IMR-90 (cell line): ENCODE results near the gene CHM. TPM values are rescaled to one million over a fixed set of nuclear protein-coding genes. Genes with fewer than 3 reads are reported as not detected.

Experiments used
- ATAC-seq: fragments of 200-7000 bp; cut with Tn5 transposase; 2 replicates; pipeline ENCODE4 v1.9.1; 2020; ENCODE audit warnings: low read depth, mild to moderate bottlenecking, moderate library complexity
- BruUV-seq: library from RNA; stranded (reverse); fragments of 400-500 nt; replicated peaks from 2 replicates; lab custom pipeline; 2021; lab: Mats Ljungman, UMichigan
- CTCF ChIA-PET: fragments of 300-600 bp; formaldehyde crosslinking; extraction: SDS; loops from one replicate; lab custom pipeline; 2021; ENCODE audit warnings: antibody characterized with exemption; lab: Yijun Ruan, JAX
- POLR2A ChIA-PET: fragments of 300-600 bp; sonication (Branson Sonifier 250); formaldehyde crosslinking; loops from one replicate; lab custom pipeline; 2022; ENCODE audit warnings: antibody characterized with exemption; ENCODE audit not compliant: unreplicated experiment; lab: Charles Lee
- DNase-seq: peaks from one replicate; pipeline ENCODE4 v3.0.0; 2013
- H2AFZ ChIP-seq: replicated peaks from 2 replicates; pipeline ENCODE3; 2013; ENCODE audit warnings: low read length, mild to moderate bottlenecking; ENCODE audit not compliant: poor library complexity
- H2AK5ac ChIP-seq: 2 replicates; pipeline ENCODE4 v1.6.1; 2013; ENCODE audit warnings: low read depth, low read length, inconsistent platforms
- H2AK9ac ChIP-seq: replicated peaks from 2 replicates; pipeline ENCODE3; 2013; ENCODE audit warnings: mild to moderate bottlenecking, low read depth, low read length, moderate library complexity; ENCODE audit not compliant: poor library complexity
- H2BK120ac ChIP-seq: 2 replicates; pipeline ENCODE4 v1.6.1; 2013; ENCODE audit warnings: low read depth, low read length, inconsistent platforms
- H2BK15ac ChIP-seq: 3 replicates; pipeline ENCODE4 v1.6.1; 2013; ENCODE audit warnings: low read depth, low read length, inconsistent platforms
- H2BK20ac ChIP-seq: 2 replicates; pipeline ENCODE4 v1.6.1; 2013; ENCODE audit warnings: low read depth, mild to moderate bottlenecking, inconsistent platforms, low read length, moderate library complexity
- H2BK5ac ChIP-seq: 2 replicates; pipeline ENCODE4 v1.6.1; 2013; ENCODE audit warnings: mild to moderate bottlenecking, low read depth, low read length, inconsistent platforms; ENCODE audit not compliant: poor library complexity, severe bottlenecking
- H3K14ac ChIP-seq: replicated peaks from 2 replicates; pipeline ENCODE4 v1.6.1; 2013; ENCODE audit warnings: low read depth, low read length, inconsistent platforms
- H3K18ac ChIP-seq: 2 replicates; pipeline ENCODE4 v1.6.1; 2013; ENCODE audit warnings: low read depth, low read length, control low read depth
- H3K23ac ChIP-seq: 2 replicates; pipeline ENCODE4 v1.6.1; 2013; ENCODE audit warnings: low read depth, low read length, inconsistent platforms
- H3K27ac ChIP-seq: 2 replicates; pipeline ENCODE4 v1.5.1; 2013; ENCODE audit warnings: mild to moderate bottlenecking, control low read depth, low read length; ENCODE audit not compliant: insufficient read depth
- H3K27me3 ChIP-seq: 2 replicates; pipeline ENCODE4 v1.6.1; 2013; ENCODE audit warnings: low read length; ENCODE audit not compliant: control insufficient read depth, insufficient read depth
- H3K36me3 ChIP-seq: 2 replicates; pipeline ENCODE4 v1.6.1; 2013; ENCODE audit warnings: low read length, mixed read lengths; ENCODE audit not compliant: control insufficient read depth, insufficient read depth
- H3K4ac ChIP-seq: 2 replicates; pipeline ENCODE4 v1.6.1; 2013; ENCODE audit warnings: low read depth, low read length, inconsistent platforms
- H3K4me1 ChIP-seq: 2 replicates; pipeline ENCODE4 v1.6.1; 2013; ENCODE audit warnings: low read length, mixed read lengths; ENCODE audit not compliant: control insufficient read depth, insufficient read depth
- H3K4me2 ChIP-seq: 2 replicates; pipeline ENCODE4 v1.6.1; 2013; ENCODE audit warnings: low read depth, mild to moderate bottlenecking, control low read depth, low read length, moderate library complexity
- H3K4me3 ChIP-seq: 2 replicates; pipeline ENCODE4 v1.5.1; 2013; ENCODE audit warnings: low read depth, mild to moderate bottlenecking, control low read depth, low read length, moderate library complexity; ENCODE audit not compliant: insufficient read depth
- H3K56ac ChIP-seq: 2 replicates; pipeline ENCODE4 v1.6.1; 2013; ENCODE audit warnings: low read length, inconsistent platforms; ENCODE audit not compliant: insufficient read depth; ENCODE audit errors: extremely low read depth
- H3K79me1 ChIP-seq, 2 experiments: 2 replicates each; pipeline ENCODE4 v1.6.1; 2013; ENCODE audit warnings: low read length in 2 of 2, inconsistent platforms in 1 of 2, low read depth in 1 of 2
- H3K9ac ChIP-seq: 2 replicates; pipeline ENCODE4 v1.6.1; 2013; ENCODE audit warnings: low read depth, low read length, control low read depth
- H3K9me1 ChIP-seq: 2 replicates; pipeline ENCODE4 v1.6.1; 2013; ENCODE audit warnings: low read length, inconsistent platforms; ENCODE audit not compliant: insufficient read depth
- H3K9me3 ChIP-seq: 2 replicates; pipeline ENCODE4 v1.6.1; 2013; ENCODE audit warnings: low read length; ENCODE audit not compliant: control insufficient read depth, insufficient read depth
- H4K20me1 ChIP-seq: 2 replicates; pipeline ENCODE4 v1.6.1; 2013; ENCODE audit warnings: low read length, inconsistent platforms; ENCODE audit not compliant: insufficient read depth
- H4K5ac ChIP-seq: 2 replicates; pipeline ENCODE4 v1.6.1; 2013; ENCODE audit warnings: mild to moderate bottlenecking, low read depth, low read length, control low read depth
- H4K8ac ChIP-seq, 2 experiments: 2 replicates each; pipeline ENCODE4 v1.6.1; 2013; ENCODE audit warnings: low read depth in 2 of 2, low read length in 2 of 2, control low read depth in 1 of 2, inconsistent platforms in 1 of 2
- H4K91ac ChIP-seq: 2 replicates; pipeline ENCODE4 v1.6.1; 2013; ENCODE audit warnings: low read depth, low read length, inconsistent platforms; ENCODE audit not compliant: insufficient read depth
- RFX5 ChIP-seq: IDR thresholded peaks from 2 replicates; pipeline ENCODE4 v1.8.0; 2012; ENCODE audit warnings: low read depth, mild to moderate bottlenecking, low read length, moderate library complexity
- dilution Hi-C: fragments of 300-500 bp; cut with HindIII; formaldehyde crosslinking; loops from one replicate; pipeline ENCODE4 v1.14.3; 2018; ENCODE audit warnings: low sequenced_read_pairs; ENCODE audit not compliant: unreplicated experiment
- in situ Hi-C: fragments of 300-500 bp; cut with MboI; formaldehyde crosslinking; loops from 3 replicates; pipeline ENCODE4 v1.14.3; 2019; ENCODE audit warnings: low sequenced_read_pairs, inconsistent platforms, mixed read lengths
- intact Hi-C: fragments of 100-400 bp; cut with micrococcal nuclease; formaldehyde crosslinking; loops from 2 replicates; pipeline ENCODE4 v1.10.0; 2022
- polyA plus RNA-seq, 3 experiments: library from polyadenylated mRNA; depleted of rRNA; stranded (reverse); fragments of >200 nt; gene quantifications; 2 replicates each; pipeline ENCODE4 v1.2.3, GENCODE V29; 2012; ENCODE audit warnings: low replicate concordance in 1 of 3
- total RNA-seq: library from RNA; depleted of rRNA; stranded (reverse); fragments of >200 nt; gene quantifications from 2 replicates; pipeline ENCODE4 v1.2.3, GENCODE V29; 2012

The CHM gene
- total and polyA plus RNA-seq, 2 of the 4 experiments (the other 2 are of a cell fraction), result 11.9 to 21.7 TPM

DNA sequence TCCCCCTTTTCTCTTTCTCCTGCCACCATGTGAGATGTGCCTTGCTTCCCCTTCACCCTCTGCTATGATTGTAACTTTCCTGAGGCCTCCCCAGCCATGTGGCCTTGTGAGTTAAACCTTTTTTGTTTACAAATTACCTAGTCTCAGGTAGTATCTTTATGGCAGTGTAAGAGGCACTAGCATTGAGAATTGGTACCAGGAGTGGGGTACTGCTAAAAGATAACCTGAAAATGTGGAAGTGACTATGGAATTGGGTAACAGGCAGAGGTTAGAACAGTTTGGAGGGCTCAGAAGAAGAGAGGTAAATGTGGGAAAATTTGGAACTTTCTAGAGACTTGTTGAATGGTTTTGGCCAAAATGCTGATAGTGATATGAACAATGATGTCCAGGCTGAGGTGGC is 182.0 kb downstream of the CHM start:
- Histone ChIP-seq H3K9me3 (peaks cover 2% of the 10 kb centered on the region; the same call in 1 of the 2 replicates), H2AFZ (no peak overlapping the region), H4K8ac (no peak overlapping the region), H3K14ac (no peak overlapping the region), H3K4me2 (no peak overlapping the region), H2BK120ac (no peak overlapping the region), H3K18ac (no peak overlapping the region), H3K9ac (no peak overlapping the region), H3K36me3 (no peaks in the 10 kb centered on the region), H2AK5ac (no peak overlapping the region), H3K9me1 (no peaks in the 10 kb centered on the region), H3K23ac (no peak overlapping the region), H2BK15ac (no peak overlapping the region), H3K79me1 (no peaks in the 10 kb centered on the region), H4K20me1 (no peaks in the 10 kb centered on the region), H4K91ac (no peak overlapping the region), H2BK5ac (no peak overlapping the region), H3K4ac (no peak overlapping the region), H3K27me3 (no peaks in the 10 kb centered on the region), H3K27ac (no peak overlapping the region), H4K5ac (no peak overlapping the region), H3K4me3 (no peak overlapping the region), H2AK9ac (no peak overlapping the region), H3K4me1 (no peaks in the 10 kb centered on the region), H2BK20ac (no peak overlapping the region), H3K56ac (no peak overlapping the region)
- DNase-seq, result no peak
- dilution Hi-C loops, result no loop called here
- intact Hi-C loops, result no loop called here
- no TSS peak for BruUV-seq
- in situ Hi-C loops, result no loop called here
- no peak for TF ChIP-seq RFX5
- ChIA-PET CTCF (no interaction called here), POLR2A (no interaction called here)
- no peak for ATAC-seq
